K562 (cell line): ENCODE data around the gene FILIP1. TPM values are rescaled to one million over a fixed set of nuclear protein-coding genes. Genes with fewer than 3 reads are reported as not detected.

ENCODE experiments used
- ATAC-seq: fragments of 200-7000 bp; cut with Tn5 transposase; 3 replicates; pipeline ENCODE4 v1.9.1; 2020; ENCODE audit warnings: moderate library complexity
- BruUV-seq: library from RNA; stranded (reverse); fragments of 400-500 nt; replicated peaks from 2 replicates; lab custom pipeline; 2021; lab: Mats Ljungman, UMichigan
- CTCF ChIA-PET: fragments of 300-600 bp; formaldehyde crosslinking; extraction: SDS; loops from one replicate; lab custom pipeline; 2021; ENCODE audit warnings: low intra/inter-chr PET ratio; lab: Yijun Ruan, JAX
- POLR2A ChIA-PET: fragments of 300-600, 350-650 bp; sonication (Branson Sonifier 250); formaldehyde crosslinking; extraction: SDS; loops from one replicate; lab custom pipeline; 2021; ENCODE audit warnings: antibody characterized with exemption, inconsistent platforms; lab: Yijun Ruan, JAX
- DNase-seq, 4 experiments: peaks; one replicate each; pipeline versions ENCODE4 v3.0.0 to v3.0.0-alpha.2; 2011 to 2018; ENCODE audit warnings: low spot score in 3 of 4, mixed read lengths in 3 of 4; ENCODE audit errors: extremely low read depth in 1 of 4
- FAIRE-seq: peaks from 2 replicates; lab custom pipeline; 2011; peaks lifted over from hg19 to GRCh38; lab: Jason Lieb, UNC
- H2AFZ ChIP-seq: 2 replicates; pipeline ENCODE4 v1.6.0; 2011; ENCODE audit warnings: low read depth, low read length, control low read depth, inconsistent platforms
- H3K27ac ChIP-seq: fragments of 200-600 bp; 3 replicates; pipeline ENCODE4 v1.8.0; 2011; ENCODE audit warnings: low read depth, mild to moderate bottlenecking, control low read depth, inconsistent platforms, low read length, moderate library complexity, mixed read lengths; ENCODE audit errors: extremely low read depth
- H3K27me3 ChIP-seq, 2 experiments: fragments of 300-600 bp in 1 of 2; 2 replicates in 1 of 2; 3 replicates in 1 of 2; pipeline versions ENCODE4 v1.6.0 to v1.8.0; 2011; ENCODE audit warnings: inconsistent platforms in 2 of 2, low read length in 2 of 2, mild to moderate bottlenecking in 1 of 2, mixed read lengths in 1 of 2, moderate library complexity in 1 of 2; ENCODE audit not compliant: control insufficient read depth in 2 of 2, insufficient read depth in 2 of 2
- H3K36me3 ChIP-seq: fragments of 300-600 bp; 3 replicates; pipeline ENCODE4 v1.8.0; 2011; ENCODE audit warnings: mild to moderate bottlenecking, low read length, inconsistent platforms; ENCODE audit not compliant: control insufficient read depth, insufficient read depth
- H3K4me1 ChIP-seq, 2 experiments: fragments of 200-600 bp in 1 of 2; replicated peaks in 1 of 2; 2 replicates in 1 of 2; 3 replicates in 1 of 2; pipeline versions ENCODE4 v1.5.1 to v1.8.0; 2011; ENCODE audit warnings: inconsistent platforms in 2 of 2, low read length in 2 of 2, mild to moderate bottlenecking in 1 of 2, mixed read lengths in 1 of 2, moderate library complexity in 1 of 2; ENCODE audit not compliant: control insufficient read depth in 2 of 2, insufficient read depth in 2 of 2
- H3K4me2 ChIP-seq: 2 replicates; pipeline ENCODE4 v1.6.1; 2011; ENCODE audit warnings: low read length, control low read depth, inconsistent platforms, mixed read lengths; ENCODE audit not compliant: insufficient read depth
- H3K4me3 ChIP-seq: fragments of 200-600 bp; sonication (generic), shearing (Covaris generic); 2 replicates; pipeline ENCODE4 v1.5.1; 2016; ENCODE audit warnings: control low read depth, inconsistent platforms
- H3K79me2 ChIP-seq: fragments of 200-600 bp; 3 replicates; pipeline ENCODE4 v1.8.0; 2011; ENCODE audit warnings: low read length, inconsistent platforms; ENCODE audit not compliant: control insufficient read depth, insufficient read depth
- H3K9ac ChIP-seq, 2 experiments: 2 replicates each; pipeline versions ENCODE4 v1.6.0 to v1.6.1; 2011; ENCODE audit warnings: low read depth in 2 of 2, low read length in 2 of 2, control low read depth in 1 of 2, inconsistent platforms in 1 of 2, mild to moderate bottlenecking in 1 of 2, mixed read lengths in 1 of 2; ENCODE audit not compliant: insufficient read depth in 1 of 2
- H3K9me1 ChIP-seq: one replicate; pipeline ENCODE4 v1.6.0; 2011; ENCODE audit warnings: inconsistent platforms, mild to moderate bottlenecking, low read length, moderate library complexity; ENCODE audit not compliant: control insufficient read depth, insufficient read depth
- H3K9me3 ChIP-seq: replicated peaks from 2 replicates; pipeline ENCODE4 v1.5.1; 2011; ENCODE audit warnings: low read depth, low read length, inconsistent platforms; ENCODE audit not compliant: control insufficient read depth, insufficient read depth
- H4K20me1 ChIP-seq: replicated peaks from 2 replicates; pipeline ENCODE4 v1.6.1; 2011; ENCODE audit warnings: low read length, inconsistent platforms, mixed read lengths; ENCODE audit not compliant: control insufficient read depth, insufficient read depth
- C11orf30 ChIP-seq: fragments of 450-650 bp; IDR thresholded peaks from 2 replicates; pipeline ENCODE4 v1.6.1; 2016; ENCODE audit warnings: low read depth, mild to moderate bottlenecking
- DIDO1 ChIP-seq: fragments of 450-650 bp; IDR thresholded peaks from 2 replicates; pipeline ENCODE4 v1.6.1; 2016; ENCODE audit warnings: low read depth, missing biosample characterization, missing genetic modification characterization
- ESRRB ChIP-seq: fragments of 250-450 bp; sonication (Bioruptor Pico); IDR thresholded peaks from 2 replicates; pipeline ENCODE4 v1.5.0; 2020; ENCODE audit warnings: mild to moderate bottlenecking, moderate library complexity, borderline replicate concordance
- HIVEP1 ChIP-seq: fragments of 250-450 bp; sonication (Bioruptor Pico); IDR thresholded peaks from 2 replicates; pipeline ENCODE4 v1.4.0; 2020; ENCODE audit warnings: mild to moderate bottlenecking
- HMG20B ChIP-seq: fragments of 250-450 bp; sonication (Bioruptor Pico); IDR thresholded peaks from 2 replicates; pipeline ENCODE4 v1.5.0; 2021; ENCODE audit warnings: mild to moderate bottlenecking
- MAFG ChIP-seq: fragments of 450-650 bp; conservative IDR thresholded peaks from 2 replicates; pipeline ENCODE4 v1.6.1; 2016; ENCODE audit warnings: missing genetic modification characterization, missing compliant biosample characterization
- RHOXF2B ChIP-seq: fragments of 250-450 bp; sonication (Bioruptor Pico); conservative IDR thresholded peaks from 2 replicates; pipeline ENCODE4 v1.5.1; 2021
- ZFP30 ChIP-seq: fragments of 250-450 bp; sonication (Bioruptor Pico); IDR thresholded peaks from 2 replicates; pipeline ENCODE4 v1.8.0; 2022; ENCODE audit warnings: moderate library complexity, mild to moderate bottlenecking, inconsistent platforms, borderline replicate concordance
- ZNF316 ChIP-seq: fragments of 450-650 bp; IDR thresholded peaks from 2 replicates; pipeline ENCODE4 v1.6.1; 2016
- in situ Hi-C: fragments of 300-500 bp; cut with MboI; formaldehyde crosslinking; loops from 4 replicates; pipeline ENCODE4 v1.15.0; 2018; ENCODE audit warnings: inconsistent platforms, mixed read lengths
- intact Hi-C: fragments of 100-400 bp; cut with micrococcal nuclease; formaldehyde crosslinking; loops from 2 replicates; pipeline ENCODE4 v1.14.2; 2022
- polyA plus RNA-seq, 8 experiments: library from polyadenylated mRNA; depleted of rRNA in 4 of 8; stranded (reverse) in 5 of 8; unstranded in 3 of 8; fragments of >200 nt; fragmentation: Nextera tagmentation in 2 of 8; fragmentation: Illumina TruSeq in 1 of 8; extraction: Ambion mirVana in 2 of 8; extraction: Trizol in 1 of 8; gene quantifications; 2 replicates each; pipeline versions ENCODE4 v1.2.1 to v1.2.3, GENCODE V29; 2011 to 2014; ENCODE audit warnings: inconsistent platforms in 1 of 8, missing spikeins in 1 of 8
- total RNA-seq, 7 experiments: library from RNA; depleted of rRNA in 6 of 7; stranded (reverse); fragments of >200 nt in 6 of 7; fragmentation: Illumina TruSeq in 2 of 7; extraction: Trizol in 2 of 7; gene quantifications; 2 replicates each; pipeline versions ENCODE4 v1.2.1 to v1.2.3, GENCODE V29; 2011 to 2021; ENCODE audit warnings: low replicate concordance in 1 of 7
- TF ChIP-seq, protein P1 (sequence below), 3 experiments: fragments of 200-800 bp in 1 of 3; fragments of 250-450 bp in 1 of 3; fragments of 450-650 bp in 1 of 3; sonication (Bioruptor Pico) in 1 of 3; sonication (Bioruptor generic) in 1 of 3; formaldehyde crosslinking in 1 of 3; IDR thresholded peaks; 2 replicates each; pipeline versions ENCODE4 v1.6.1 to v1.8.0; 2016 to 2022; ENCODE audit warnings: mild to moderate bottlenecking in 2 of 3, missing genetic modification characterization in 2 of 3, missing compliant biosample characterization in 1 of 3, moderate library complexity in 1 of 3
- TF ChIP-seq, protein P2 (sequence below): IDR thresholded peaks from 2 replicates; pipeline ENCODE4 v1.6.1; 2014; ENCODE audit warnings: antibody characterized with exemption

FILIP1 gene
- total and polyA plus RNA-seq, 9 of the 15 experiments (the other 6 are each of a cell fraction or from before 2014, with no cell fraction given), result 0.03 to 0.25 (median 0.10) TPM; not detected in 1

DNA sequence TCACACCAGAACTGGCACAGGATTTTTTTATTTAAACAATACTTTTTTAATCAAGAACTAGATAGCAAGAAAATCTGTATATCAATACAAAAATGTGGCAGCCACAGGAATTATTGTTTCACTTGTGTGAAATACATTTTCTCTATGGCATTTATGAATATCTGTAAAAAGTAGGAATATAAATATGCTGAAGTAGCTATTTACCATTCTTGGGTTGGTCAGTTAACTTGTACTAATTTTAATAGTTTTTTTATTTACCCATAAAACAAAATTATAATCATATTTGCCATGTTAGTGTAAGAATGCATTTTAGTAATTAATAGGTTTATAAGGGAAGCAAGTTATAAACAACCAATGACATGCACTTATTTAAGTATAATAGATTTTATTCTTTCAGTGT is 177.6 kb downstream of the FILIP1 start:
- TF ChIP-seq RHOXF2B (no peak), C11orf30 (peak; percentile 44; the same call in 1 of the 2 replicates), HMG20B (CRISPR knock-in tag) (no peak), ZNF316 (peak; percentile 76), MAFG (tag) (peak; percentile 38; the same call in 1 of the 2 replicates), ZFP30 (CRISPR knock-in tag) (no peak), HIVEP1 (CRISPR knock-in tag) (no peak), DIDO1 (tag) (no peak), ESRRB (CRISPR knock-in tag) (no peak)
- TF ChIP-seq, protein P1, sequence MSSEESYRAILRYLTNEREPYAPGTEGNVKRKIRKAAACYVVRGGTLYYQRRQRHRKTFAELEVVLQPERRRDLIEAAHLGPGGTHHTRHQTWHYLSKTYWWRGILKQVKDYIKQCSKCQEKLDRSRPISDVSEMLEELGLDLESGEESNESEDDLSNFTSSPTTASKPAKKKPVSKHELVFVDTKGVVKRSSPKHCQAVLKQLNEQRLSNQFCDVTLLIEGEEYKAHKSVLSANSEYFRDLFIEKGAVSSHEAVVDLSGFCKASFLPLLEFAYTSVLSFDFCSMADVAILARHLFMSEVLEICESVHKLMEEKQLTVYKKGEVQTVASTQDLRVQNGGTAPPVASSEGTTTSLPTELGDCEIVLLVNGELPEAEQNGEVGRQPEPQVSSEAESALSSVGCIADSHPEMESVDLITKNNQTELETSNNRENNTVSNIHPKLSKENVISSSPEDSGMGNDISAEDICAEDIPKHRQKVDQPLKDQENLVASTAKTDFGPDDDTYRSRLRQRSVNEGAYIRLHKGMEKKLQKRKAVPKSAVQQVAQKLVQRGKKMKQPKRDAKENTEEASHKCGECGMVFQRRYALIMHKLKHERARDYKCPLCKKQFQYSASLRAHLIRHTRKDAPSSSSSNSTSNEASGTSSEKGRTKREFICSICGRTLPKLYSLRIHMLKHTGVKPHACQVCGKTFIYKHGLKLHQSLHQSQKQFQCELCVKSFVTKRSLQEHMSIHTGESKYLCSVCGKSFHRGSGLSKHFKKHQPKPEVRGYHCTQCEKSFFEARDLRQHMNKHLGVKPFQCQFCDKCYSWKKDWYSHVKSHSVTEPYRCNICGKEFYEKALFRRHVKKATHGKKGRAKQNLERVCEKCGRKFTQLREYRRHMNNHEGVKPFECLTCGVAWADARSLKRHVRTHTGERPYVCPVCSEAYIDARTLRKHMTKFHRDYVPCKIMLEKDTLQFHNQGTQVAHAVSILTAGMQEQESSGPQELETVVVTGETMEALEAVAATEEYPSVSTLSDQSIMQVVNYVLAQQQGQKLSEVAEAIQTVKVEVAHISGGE (CRISPR knock-in tag; IDR thresholded peaks at IDR 0.05), result no peak
- TF ChIP-seq, protein P2, sequence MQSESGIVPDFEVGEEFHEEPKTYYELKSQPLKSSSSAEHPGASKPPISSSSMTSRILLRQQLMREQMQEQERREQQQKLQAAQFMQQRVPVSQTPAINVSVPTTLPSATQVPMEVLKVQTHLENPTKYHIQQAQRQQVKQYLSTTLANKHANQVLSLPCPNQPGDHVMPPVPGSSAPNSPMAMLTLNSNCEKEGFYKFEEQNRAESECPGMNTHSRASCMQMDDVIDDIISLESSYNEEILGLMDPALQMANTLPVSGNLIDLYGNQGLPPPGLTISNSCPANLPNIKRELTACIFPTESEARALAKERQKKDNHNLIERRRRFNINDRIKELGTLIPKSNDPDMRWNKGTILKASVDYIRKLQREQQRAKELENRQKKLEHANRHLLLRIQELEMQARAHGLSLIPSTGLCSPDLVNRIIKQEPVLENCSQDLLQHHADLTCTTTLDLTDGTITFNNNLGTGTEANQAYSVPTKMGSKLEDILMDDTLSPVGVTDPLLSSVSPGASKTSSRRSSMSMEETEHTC, result no peak
- TF ChIP-seq, all 486 proteins: peak for 3
- Histone ChIP-seq H3K9me3 (no peaks in the 10 kb centered on the region), H3K9me1 (no peaks in the 10 kb centered on the region), H3K36me3 (no peaks in the 10 kb centered on the region), H3K4me1 (no peaks in the 10 kb centered on the region), H3K27ac (no peak overlapping the region), H3K4me2 (no peak overlapping the region), H3K79me2 (no peaks in the 10 kb centered on the region), H2AFZ (no peak overlapping the region), H4K20me1 (no peaks in the 10 kb centered on the region), H3K9ac (no peak overlapping the region), H3K4me3 (no peak overlapping the region), H3K27me3 (peaks cover 21 to 25% of the 10 kb centered on the region in 2 experiments)
- FAIRE-seq (no peak), DNase-seq (no peak), ATAC-seq (no peak)
- BruUV-seq, result no TSS peak
- CTCF ChIA-PET, result no interaction called here
- intact Hi-C loops, result no loop called here
- POLR2A ChIA-PET, result no interaction called here
- in situ Hi-C loops, result no loop called here
